Measurements from ENCODE around the gene FAF1. TPM values are rescaled to one million over a fixed set of nuclear protein-coding genes. Genes with fewer than 3 reads are reported as not detected.
"Not testable (repeated sequence)": the region's sequence is repeated elsewhere in the genome, so short reads cannot be mapped to it uniquely, and the experiment has no call there.

Gene FAF1
- total RNA-seq, 1 experiment from 2014 or later = 14.7 TPM

DNA sequence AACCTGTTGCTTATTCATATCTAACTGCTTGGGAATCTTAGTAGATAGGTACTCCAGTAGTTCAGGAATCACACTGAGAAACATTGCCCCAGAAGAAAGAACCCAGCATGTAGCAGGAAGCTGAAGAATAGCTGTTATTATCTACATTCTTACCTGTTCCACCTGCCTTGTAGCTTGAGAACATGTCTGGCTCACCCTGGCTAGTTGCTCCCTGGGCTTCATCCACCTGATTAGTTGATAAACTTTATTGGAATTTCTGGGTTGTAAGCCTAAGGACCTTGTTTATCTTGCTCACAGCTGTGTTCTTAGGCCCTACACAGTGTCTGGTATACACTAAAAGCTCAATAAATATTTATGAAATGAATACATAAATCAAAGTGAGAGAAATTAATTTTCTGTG lies 430.6 kb downstream of the FAF1 start:
- H3K4me2 ChIP-seq (ENCODE audit: low read length) = no peak overlapping the region
- H3K9ac ChIP-seq (ENCODE audit: low read length) = no peak overlapping the region
- no peak overlapping the region for H2AFZ ChIP-seq (ENCODE audit: low read length)
- H4K20me1 ChIP-seq (ENCODE audit: low read length) = no peaks in the 10 kb centered on the region
- no peaks in the 10 kb centered on the region for H3K79me2 ChIP-seq (ENCODE audit: low read length)
- no TSS peak for BruUV-seq (replicated peaks)
- CTCF ChIA-PET = no interaction called here
- POLR2A ChIA-PET (ENCODE audit: unreplicated experiment) = no interaction called here
- H3K9me3 ChIP-seq (ENCODE audit: low read length) = no peaks in the 10 kb centered on the region
- H3K36me3 ChIP-seq (ENCODE audit: low read depth, low read length) = no peaks in the 10 kb centered on the region
- intact Hi-C loops (cut with micrococcal nuclease) = no loop called here
- no peaks in the 10 kb centered on the region for H3K27me3 ChIP-seq (ENCODE audit: low read length)
- ATAC-seq (no peak), DNase-seq (no peak)
- no peaks in the 10 kb centered on the region for H3K4me1 ChIP-seq (ENCODE audit: insufficient read depth, low read length)
- TF ChIP-seq EZH2phosphoT487 (IDR thresholded peaks at IDR 0.05; ENCODE audit: borderline replicate concordance, low read length) (no peak), EZH2 (IDR thresholded peaks at IDR 0.05; ENCODE audit: low read length, unreplicated experiment) (no peak)
- TF ChIP-seq, protein P1, sequence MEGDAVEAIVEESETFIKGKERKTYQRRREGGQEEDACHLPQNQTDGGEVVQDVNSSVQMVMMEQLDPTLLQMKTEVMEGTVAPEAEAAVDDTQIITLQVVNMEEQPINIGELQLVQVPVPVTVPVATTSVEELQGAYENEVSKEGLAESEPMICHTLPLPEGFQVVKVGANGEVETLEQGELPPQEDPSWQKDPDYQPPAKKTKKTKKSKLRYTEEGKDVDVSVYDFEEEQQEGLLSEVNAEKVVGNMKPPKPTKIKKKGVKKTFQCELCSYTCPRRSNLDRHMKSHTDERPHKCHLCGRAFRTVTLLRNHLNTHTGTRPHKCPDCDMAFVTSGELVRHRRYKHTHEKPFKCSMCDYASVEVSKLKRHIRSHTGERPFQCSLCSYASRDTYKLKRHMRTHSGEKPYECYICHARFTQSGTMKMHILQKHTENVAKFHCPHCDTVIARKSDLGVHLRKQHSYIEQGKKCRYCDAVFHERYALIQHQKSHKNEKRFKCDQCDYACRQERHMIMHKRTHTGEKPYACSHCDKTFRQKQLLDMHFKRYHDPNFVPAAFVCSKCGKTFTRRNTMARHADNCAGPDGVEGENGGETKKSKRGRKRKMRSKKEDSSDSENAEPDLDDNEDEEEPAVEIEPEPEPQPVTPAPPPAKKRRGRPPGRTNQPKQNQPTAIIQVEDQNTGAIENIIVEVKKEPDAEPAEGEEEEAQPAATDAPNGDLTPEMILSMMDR (conservative IDR thresholded peaks at IDR 0.05; ENCODE audit: low read depth, low read length) = no peak
- no peaks in the 10 kb centered on the region for H3F3A ChIP-seq (ENCODE audit: low read length, unreplicated experiment)
- H3K9me2 ChIP-seq (replicated peaks; ENCODE audit: low read length) = no peaks in the 10 kb centered on the region
- no peak overlapping the region for H3K27ac ChIP-seq (ENCODE audit: low read length)
- no peak overlapping the region for H3K4me3 ChIP-seq (ENCODE audit: low read length)

DNA sequence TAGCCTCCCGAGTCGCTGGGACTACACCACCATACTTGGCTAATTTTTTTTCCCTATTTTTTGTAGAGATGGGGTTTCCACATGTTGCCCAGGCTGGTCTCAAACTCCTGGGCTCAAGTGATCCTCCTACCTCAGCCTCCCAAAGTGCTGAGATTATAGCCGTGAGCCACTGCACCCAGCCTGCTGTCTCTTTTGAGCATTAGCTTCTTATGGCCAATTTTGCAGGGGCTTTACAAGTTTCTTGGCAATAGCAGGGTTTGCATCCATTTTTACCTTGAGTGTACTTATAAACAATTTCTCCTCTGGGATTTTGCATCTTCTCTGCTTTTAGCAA lies 432.1 kb downstream of the FAF1 start:
- CTCF ChIA-PET; H4K20me1 ChIP-seq (ENCODE audit: low read length); H3K4me3 ChIP-seq (ENCODE audit: low read length); H2AFZ ChIP-seq (ENCODE audit: low read length); H3K4me2 ChIP-seq (ENCODE audit: low read length); POLR2A ChIA-PET (ENCODE audit: unreplicated experiment); H3K4me1 ChIP-seq (ENCODE audit: insufficient read depth, low read length); H3K36me3 ChIP-seq (ENCODE audit: low read depth, low read length); H3K9me2 ChIP-seq (replicated peaks; ENCODE audit: low read length); H3K9ac ChIP-seq (ENCODE audit: low read length); H3K27me3 ChIP-seq (ENCODE audit: low read length); H3K79me2 ChIP-seq (ENCODE audit: low read length); H3K9me3 ChIP-seq (ENCODE audit: low read length); ATAC-seq; intact Hi-C loops (cut with micrococcal nuclease); H3F3A ChIP-seq (ENCODE audit: low read length, unreplicated experiment); DNase-seq; BruUV-seq (replicated peaks); H3K27ac ChIP-seq (ENCODE audit: low read length): not testable (repeated sequence)

DNA sequence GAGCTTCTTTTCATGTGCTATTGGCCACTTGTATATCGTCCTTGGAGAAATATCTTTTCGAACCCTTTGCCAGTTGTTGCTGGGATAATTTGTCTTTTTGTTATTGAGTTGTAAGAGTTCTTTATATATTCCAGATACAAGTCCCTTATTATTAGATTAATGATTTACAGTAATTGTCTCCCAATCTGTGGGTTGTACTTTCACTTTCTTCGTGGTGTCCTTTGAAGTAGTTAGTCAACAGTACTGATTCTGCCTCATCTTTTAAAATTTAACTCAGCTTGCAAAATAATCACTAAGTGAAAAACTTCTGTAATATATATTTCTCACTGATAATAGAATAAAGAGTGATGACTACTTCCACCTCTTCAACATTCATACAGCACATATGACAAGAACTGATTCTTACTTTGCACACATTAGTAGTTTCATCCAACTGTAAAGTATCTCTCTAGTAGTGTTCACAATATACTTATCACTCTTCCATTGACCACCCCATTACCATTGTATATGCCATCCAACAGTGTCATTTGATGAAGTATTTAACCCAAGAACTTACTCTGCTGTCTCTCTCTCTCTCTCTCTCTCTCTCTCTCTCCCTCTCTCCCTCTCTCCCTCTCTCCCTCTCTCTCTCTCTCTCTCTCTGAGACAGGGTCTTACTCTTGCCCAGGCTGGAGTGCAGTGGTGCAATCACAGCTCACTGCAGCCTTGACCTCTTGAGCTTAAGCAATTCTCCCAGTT lies 432.6 kb downstream of the FAF1 start:
- Histone ChIP-seq H4K20me1 (ENCODE audit: low read length) (no peaks in the 10 kb centered on the region), H3K4me3 (ENCODE audit: low read length) (no peak overlapping the region), H3K9me3 (ENCODE audit: low read length) (no peaks in the 10 kb centered on the region), H2AFZ (ENCODE audit: low read length) (no peak overlapping the region), H3K27me3 (ENCODE audit: low read length) (no peaks in the 10 kb centered on the region), H3K79me2 (ENCODE audit: low read length) (no peaks in the 10 kb centered on the region), H3K36me3 (ENCODE audit: low read depth, low read length) (no peaks in the 10 kb centered on the region), H3K9ac (ENCODE audit: low read length) (no peak overlapping the region), H3K27ac (ENCODE audit: low read length) (no peak overlapping the region), H3K4me2 (ENCODE audit: low read length) (no peak overlapping the region), H3F3A (ENCODE audit: low read length, unreplicated experiment) (no peaks in the 10 kb centered on the region), H3K9me2 (replicated peaks; ENCODE audit: low read length) (no peaks in the 10 kb centered on the region), H3K4me1 (ENCODE audit: insufficient read depth, low read length) (no peaks in the 10 kb centered on the region)
- intact Hi-C loops (cut with micrococcal nuclease) = no loop called here
- ATAC-seq = no peak
- no peak for DNase-seq
- POLR2A ChIA-PET (ENCODE audit: unreplicated experiment) = no interaction called here
- BruUV-seq (replicated peaks) = no TSS peak
- CTCF ChIA-PET = no interaction called here
- TF ChIP-seq, protein P1 (conservative IDR thresholded peaks at IDR 0.05; ENCODE audit: low read depth, low read length) = no peak
- no peak for TF ChIP-seq EZH2 (IDR thresholded peaks at IDR 0.05; ENCODE audit: low read length, unreplicated experiment)
- TF ChIP-seq EZH2phosphoT487 (IDR thresholded peaks at IDR 0.05; ENCODE audit: borderline replicate concordance, low read length) = no peak

All from PC-3 (cell line).